Epithelial cell of proximal tubule (primary cell): ENCODE results near the gene ODAM. TPM values are rescaled to one million over a fixed set of nuclear protein-coding genes. Genes with fewer than 3 reads are reported as not detected.
A peak's percentile ranks its signal among the peaks of the same experiment; 100 is the strongest.

Source experiments
- DNase-seq: peaks from one replicate; pipeline ENCODE4 v3.0.0-alpha.2; 2011; ENCODE audit warnings: low read depth
- H3K4me3 ChIP-seq: 2 replicates; pipeline ENCODE4 v1.5.1; 2011; ENCODE audit warnings: low read depth, mild to moderate bottlenecking, low read length
- CTCF ChIP-seq: conservative IDR thresholded peaks from 2 replicates; pipeline ENCODE4 v1.5.1; 2012; ENCODE audit warnings: low read depth, mild to moderate bottlenecking, low read length
- total RNA-seq: library from RNA; depleted of rRNA; stranded (reverse); fragments of >200 nt; gene quantifications from 2 replicates; pipeline ENCODE4 v1.2.3, GENCODE V29; 2015

The ODAM gene
- total RNA-seq, 1 donor from 2014 or later, result not detected

GRCh38 chr4:70179811-70180210 is 15.7 kb upstream of the ODAM start:
- no peak for DNase-seq
- no peak overlapping the region for H3K4me3 ChIP-seq
- no peak for TF ChIP-seq CTCF

GRCh38 chr4:70181864-70182263 is 13.7 kb upstream of the ODAM start:
- no peak for DNase-seq
- TF ChIP-seq CTCF, result no peak
- H3K4me3 ChIP-seq, result no peak overlapping the region

GRCh38 chr4:70182517-70183167 is 12.9 kb upstream of the ODAM start:
- H3K4me3 ChIP-seq, result no peak overlapping the region
- no peak for DNase-seq
- no peak for TF ChIP-seq CTCF

GRCh38 chr4:70183168-70183939 is 12.2 kb upstream of the ODAM start:
- peak; percentile 83 for TF ChIP-seq CTCF
- no peak overlapping the region for H3K4me3 ChIP-seq
- no peak for DNase-seq

GRCh38 chr4:70183940-70184246 is 11.6 kb upstream of the ODAM start:
- H3K4me3 ChIP-seq, result no peak overlapping the region
- no peak for TF ChIP-seq CTCF

GRCh38 chr4:70187216-70187615 is 8.3 kb upstream of the ODAM start:
- DNase-seq, result no peak
- TF ChIP-seq CTCF, result no peak
- no peak overlapping the region for H3K4me3 ChIP-seq

More at GRCh38 chr4:70183940-70184246, 11.6 kb upstream of the ODAM start:
- DNase-seq, result no peak

- no peak for DNase-seq
- H3K4me3 ChIP-seq, result no peak overlapping the region
- no peak for TF ChIP-seq CTCF
Observed at GRCh38 chr4:70190579-70190978, 4.9 kb upstream of the ODAM start.
